HL-60 (cell line): ENCODE measurements around the gene SLC8A2.

Source experiments
- CTCF ChIP-seq: IDR thresholded peaks from one replicate; pipeline ENCODE4 v1.5.1; 2011; ENCODE audit warnings: low read length, control low read depth, inconsistent platforms; ENCODE audit not compliant: insufficient read depth
- POLR2AphosphoS5 ChIP-seq: IDR thresholded peaks from 2 replicates; pipeline ENCODE4 v1.6.1; 2012; ENCODE audit warnings: low read depth

DNA sequence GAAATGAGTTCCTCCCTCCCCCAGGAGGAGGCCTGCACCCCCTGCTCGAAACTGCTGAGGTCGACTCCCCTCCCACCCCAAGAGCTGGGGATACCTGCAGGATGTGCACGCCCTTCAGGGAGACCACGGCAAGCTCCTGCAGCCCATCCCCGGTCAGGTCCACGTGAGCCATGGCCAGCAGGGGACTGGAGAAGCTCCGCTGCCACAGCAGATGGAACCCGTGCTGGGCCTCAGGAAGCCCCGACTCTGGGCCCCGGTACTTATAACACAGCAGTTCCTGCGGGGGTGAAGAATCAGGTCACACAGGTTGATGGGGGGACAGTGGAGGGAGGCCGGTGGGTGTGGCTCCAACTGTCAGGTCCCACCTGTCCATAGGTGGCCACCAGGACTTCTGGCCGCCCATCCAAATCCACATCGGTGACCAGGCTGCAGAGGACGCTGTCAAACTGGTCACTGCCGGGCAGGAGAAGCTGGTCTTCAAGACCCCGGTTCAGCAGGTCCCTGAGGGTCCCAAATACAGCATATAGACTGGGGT, 4.8 kb upstream of the SLC8A2 start:
- no peak for TF ChIP-seq CTCF
- TF ChIP-seq POLR2AphosphoS5, result no peak
